Stimulated activated CD4-positive, alpha-beta T cell treated with anti-CD3 and anti-CD28 coated beads, Interleukin-15, amount 100 ng/mL, for 48 hours (primary cell): ENCODE data around the gene SLC43A3.
"Not testable (repeated sequence)": the region's sequence is repeated elsewhere in the genome, so short reads cannot be mapped to it uniquely, and the experiment has no call there.

ENCODE experiments used
- DNase-seq, 2 donors: peaks; one replicate each; pipeline ENCODE4 v3.0.0-alpha.2; 2020; ENCODE audit warnings: low read depth in 2 of 2

The SLC43A3 gene

DNA sequence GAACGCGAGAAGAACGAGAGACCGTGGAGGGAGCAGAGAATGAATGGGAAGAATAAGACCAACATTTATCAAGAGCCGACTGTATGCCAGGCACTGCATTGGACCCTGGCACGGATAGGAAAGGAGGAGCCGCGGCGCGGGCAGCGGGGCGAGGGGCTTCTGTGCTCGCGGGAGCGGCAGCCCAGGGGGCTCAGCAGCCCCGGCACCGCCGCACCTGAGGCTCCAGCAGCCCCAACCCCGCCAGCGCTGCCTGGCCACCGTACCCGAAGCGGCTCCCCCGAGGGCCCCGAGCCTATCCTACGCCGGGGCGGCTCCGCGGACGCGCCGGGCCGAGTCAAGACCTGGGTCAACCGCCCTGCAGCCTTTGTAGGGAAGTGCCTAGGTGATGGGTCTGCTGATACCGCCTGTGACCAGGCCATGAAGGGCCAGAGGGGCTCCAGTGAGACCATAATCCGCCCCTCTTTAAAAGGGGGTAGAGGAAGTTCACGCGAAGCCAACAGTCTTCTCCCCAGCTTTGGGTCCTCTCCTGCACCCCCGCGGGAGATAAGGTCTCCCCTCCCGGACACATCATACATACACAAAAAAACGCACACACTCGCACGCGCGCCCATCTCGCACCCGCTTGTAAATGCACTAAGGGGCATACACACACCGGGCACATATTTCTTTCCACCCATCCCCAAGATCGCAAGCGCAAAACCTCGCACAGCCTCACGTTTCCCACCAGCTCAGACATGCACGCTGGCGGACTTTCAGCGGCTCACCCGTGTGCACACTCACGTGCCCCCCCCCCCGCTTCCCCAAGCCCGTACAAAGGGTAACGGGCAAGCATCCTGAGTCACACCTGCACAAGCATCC is 32.5 kb upstream of the SLC43A3 start:
- DNase-seq = no peak

- DNase-seq = no peak
These were observed 31.7 kb upstream of the SLC43A3 start for GRCh38 chr11:57458410-57459163.

- DNase-seq = no peak
These were observed 31.1 kb upstream of the SLC43A3 start for GRCh38 chr11:57458060-57458409.

GRCh38 chr11:57457643-57458023 is 30.7 kb upstream of the SLC43A3 start:
- DNase-seq = no peak

GRCh38 chr11:57456960-57457642 is 30.2 kb upstream of the SLC43A3 start:
- DNase-seq = peak in 1 of 2 donors; percentile 65

DNA sequence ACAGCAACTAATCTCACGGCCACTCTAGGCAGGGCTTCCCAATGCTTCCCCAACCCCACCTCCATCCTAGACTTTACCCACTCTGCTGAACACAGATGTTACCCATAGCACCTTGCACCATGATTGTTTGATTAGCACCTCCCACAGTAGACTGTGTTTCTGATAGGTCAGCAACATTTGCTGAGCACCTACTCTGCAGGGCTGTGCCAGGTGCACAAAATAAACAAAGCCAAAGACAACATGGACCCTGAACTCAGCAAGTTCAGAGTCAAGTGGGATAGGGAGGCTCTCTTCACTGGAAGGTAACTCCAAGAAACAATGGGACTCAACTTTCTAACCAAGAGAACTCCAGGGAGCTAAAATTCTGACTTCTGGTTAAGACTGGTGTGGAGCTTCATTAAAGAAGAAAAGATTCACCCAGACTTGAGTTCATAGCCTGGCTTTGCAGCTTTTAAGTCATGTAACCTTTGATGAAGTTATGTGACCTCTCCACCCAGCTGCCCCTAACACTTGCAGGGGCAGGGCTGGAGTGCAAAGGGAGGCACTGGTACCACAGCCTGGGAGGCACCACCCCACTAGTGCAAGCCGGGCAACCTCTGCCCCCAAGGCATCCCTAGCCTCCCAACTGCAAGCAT is 26.7 kb upstream of the SLC43A3 start:
- no peak for DNase-seq

DNA sequence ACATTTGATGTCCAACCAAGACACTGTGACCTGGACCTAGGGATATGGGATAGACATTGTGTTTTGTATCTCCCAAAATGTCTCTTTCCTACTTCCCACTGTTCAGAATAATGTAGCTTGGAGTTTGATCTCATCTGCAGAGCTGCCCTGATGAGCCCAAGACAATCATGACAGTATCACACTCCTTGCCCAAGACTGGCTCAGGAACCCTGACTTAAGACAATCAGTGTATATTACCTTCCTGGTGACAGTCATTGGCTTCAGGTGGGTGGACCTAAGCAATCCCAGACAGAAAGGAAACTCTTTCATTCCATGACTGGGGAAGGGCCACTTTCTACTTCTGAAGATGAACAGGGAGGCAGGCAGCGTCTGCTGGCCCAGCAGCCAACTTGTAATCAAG is 19.1 kb upstream of the SLC43A3 start:
- no peak for DNase-seq

DNA sequence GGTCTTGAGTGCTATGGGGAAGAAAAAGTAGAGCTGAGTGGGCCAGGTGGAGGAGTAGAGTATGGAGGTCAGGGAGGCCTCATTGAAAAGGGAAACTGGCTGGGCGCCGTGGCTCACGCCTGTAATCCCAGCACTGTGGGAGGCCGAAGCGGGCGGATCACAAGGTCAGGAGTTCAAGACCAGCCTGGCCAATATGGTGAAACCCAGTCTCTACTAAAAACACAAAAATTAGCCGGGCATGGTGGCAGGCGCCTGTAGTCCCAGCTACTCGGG is 18.1 kb upstream of the SLC43A3 start:
- not testable (repeated sequence) for DNase-seq

DNA sequence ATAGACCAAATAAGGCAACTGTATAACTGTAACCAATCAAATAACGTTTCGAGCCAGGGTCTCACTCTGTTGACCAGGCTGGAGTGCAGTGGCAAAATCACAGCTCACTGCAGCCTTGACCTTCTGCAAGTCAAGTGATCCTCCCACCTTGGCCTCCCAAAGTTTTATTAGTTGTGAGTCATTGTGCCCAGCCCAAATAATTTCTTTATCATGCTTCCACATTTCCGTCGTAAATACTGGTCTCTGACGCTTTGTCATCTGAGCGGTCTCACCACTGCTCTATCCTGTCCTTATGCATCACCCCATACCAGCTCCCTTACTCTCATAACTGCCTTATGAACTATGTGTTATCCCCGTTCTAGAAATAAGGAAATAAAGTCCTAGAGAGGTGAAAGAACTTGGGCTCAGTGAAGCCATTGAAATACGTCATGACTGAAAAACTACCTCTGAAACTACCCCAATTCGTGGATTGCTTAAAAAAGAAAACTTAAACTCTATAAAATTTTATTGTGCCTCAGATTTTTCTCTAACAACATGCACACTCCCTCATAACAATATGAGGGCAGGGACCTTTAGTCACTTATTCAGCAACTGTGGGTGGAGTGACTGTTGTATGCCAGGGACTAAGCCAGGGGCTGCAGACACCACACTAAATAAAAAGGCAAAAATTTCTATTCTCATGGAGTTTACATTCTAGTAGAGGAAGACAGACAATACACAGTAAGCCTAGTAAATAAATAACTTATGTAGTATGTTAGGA is 17.6 kb upstream of the SLC43A3 start:
- no peak for DNase-seq

GRCh38 chr11:57440744-57441414 is 14.0 kb upstream of the SLC43A3 start:
- DNase-seq = no peak

GRCh38 chr11:57439786-57440185 is 12.9 kb upstream of the SLC43A3 start:
- no peak for DNase-seq

- DNase-seq = no peak
These were observed 11.7 kb upstream of the SLC43A3 start for GRCh38 chr11:57438345-57439285.

GRCh38 chr11:57436031-57436430 is 9.1 kb upstream of the SLC43A3 start:
- DNase-seq = no peak

GRCh38 chr11:57434640-57435546 is 8.0 kb upstream of the SLC43A3 start:
- no peak for DNase-seq

DNA sequence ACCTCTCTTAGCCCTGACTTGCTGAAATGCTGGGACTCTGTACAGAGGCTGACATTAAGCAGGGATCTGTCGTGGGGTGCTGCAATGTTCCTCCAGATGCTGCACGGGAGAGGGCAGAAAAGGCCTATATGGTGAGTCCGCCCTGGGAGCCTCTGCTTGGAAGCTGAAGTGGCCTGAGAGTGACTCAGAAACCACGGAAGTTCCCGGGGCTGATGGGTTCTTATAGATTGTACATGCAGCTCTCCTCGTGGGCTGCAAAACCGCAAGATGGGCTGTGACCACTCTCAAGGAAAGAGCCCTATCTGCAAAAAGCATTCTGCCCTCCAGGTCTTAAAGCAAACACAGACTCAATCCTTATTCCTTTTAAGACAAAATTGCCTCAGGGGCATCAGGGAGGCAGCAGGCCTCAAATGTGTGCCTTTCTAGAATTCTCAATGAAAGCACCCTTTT is 5.8 kb upstream of the SLC43A3 start:
- DNase-seq = no peak

DNA sequence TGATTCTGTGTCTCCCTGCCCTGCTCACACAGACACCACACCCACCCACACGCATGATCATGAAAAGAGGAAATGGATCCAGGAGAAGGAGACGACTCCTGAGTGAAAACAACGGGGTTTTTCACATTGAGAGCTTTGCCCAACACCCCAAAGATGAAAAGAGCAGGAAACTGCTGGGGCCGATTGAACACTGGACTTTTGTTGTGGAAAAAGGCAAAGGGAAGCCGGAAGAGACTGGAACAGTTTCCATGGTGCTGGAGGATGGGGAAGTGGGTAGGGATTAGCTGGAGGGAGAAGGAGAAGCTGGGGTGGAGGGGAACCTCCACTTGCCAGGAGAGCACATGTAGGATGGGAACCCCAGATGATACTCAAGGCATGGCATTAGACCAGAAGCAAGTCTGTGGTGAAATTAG is 5.2 kb upstream of the SLC43A3 start:
- DNase-seq = no peak

DNA sequence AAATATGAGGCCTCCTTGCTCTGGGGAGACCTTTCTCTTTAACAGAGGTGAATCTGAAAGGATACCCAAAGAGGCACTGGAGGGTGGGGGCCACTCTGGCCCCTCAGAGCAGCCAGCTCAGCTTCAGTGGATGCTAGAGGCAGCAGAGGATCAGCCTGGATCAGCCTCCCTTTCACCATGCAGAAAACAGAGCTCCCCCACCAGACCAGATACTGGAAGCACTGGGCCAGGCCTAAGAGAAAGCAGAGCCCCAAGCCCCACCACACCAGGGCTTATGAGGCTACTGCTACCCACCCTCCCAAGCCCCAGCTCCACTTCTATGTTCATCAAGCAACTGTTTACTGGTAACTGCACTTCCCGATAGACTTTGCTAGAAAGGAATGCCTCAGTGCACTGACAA is 4.0 kb upstream of the SLC43A3 start:
- no peak for DNase-seq

GRCh38 chr11:57429946-57430345 is 3.0 kb upstream of the SLC43A3 start:
- DNase-seq = no peak

GRCh38 chr11:57428643-57429042 is 1.7 kb upstream of the SLC43A3 start:
- no peak for DNase-seq
